GM18498 (cell line): Measurements from ENCODE around the gene DIS3L2.
"Not testable (repeated sequence)": the region's sequence is repeated elsewhere in the genome, so short reads cannot be mapped to it uniquely, and the experiment has no call there.

Source experiments
- ATAC-seq: cut with Tn5 transposase; IDR thresholded peaks from one replicate; pipeline ENCODE4 v1.9.1; 2021; ENCODE audit warnings: mild to moderate bottlenecking, moderate library complexity; ENCODE audit not compliant: unreplicated experiment

DIS3L2 gene

GRCh38 chr2:231928481-231928880 lies 33.0 kb upstream of the DIS3L2 start:
- ATAC-seq = no peak

GRCh38 chr2:231928901-231929725 lies 32.4 kb upstream of the DIS3L2 start:
- ATAC-seq = no peak

- ATAC-seq = no peak
These were observed 31.4 kb upstream of the DIS3L2 start for GRCh38 chr2:231929961-231930592.

GRCh38 chr2:231930593-231931281 lies 30.8 kb upstream of the DIS3L2 start:
- no peak for ATAC-seq

- ATAC-seq = no peak
These were observed 30.0 kb upstream of the DIS3L2 start for GRCh38 chr2:231931481-231931915.

GRCh38 chr2:231932711-231932970 lies 28.9 kb upstream of the DIS3L2 start:
- ATAC-seq = no peak

GRCh38 chr2:231932985-231933915 lies 28.3 kb upstream of the DIS3L2 start:
- no peak for ATAC-seq

- ATAC-seq = no peak
These were observed 27.6 kb upstream of the DIS3L2 start for GRCh38 chr2:231933916-231934401.

- ATAC-seq = no peak
These were observed 26.9 kb upstream of the DIS3L2 start for GRCh38 chr2:231934441-231935206.

GRCh38 chr2:231935207-231935524 lies 26.3 kb upstream of the DIS3L2 start:
- ATAC-seq = no peak

GRCh38 chr2:231935815-231936214 lies 25.7 kb upstream of the DIS3L2 start:
- ATAC-seq = no peak

- no peak for ATAC-seq
These were observed 25.0 kb upstream of the DIS3L2 start for GRCh38 chr2:231936491-231936890.

- no peak for ATAC-seq
These were observed 24.5 kb upstream of the DIS3L2 start for GRCh38 chr2:231937057-231937456.

- no peak for ATAC-seq
These were observed 22.5 kb upstream of the DIS3L2 start for GRCh38 chr2:231939022-231939421.

GRCh38 chr2:231940795-231941194 lies 20.7 kb upstream of the DIS3L2 start:
- ATAC-seq = no peak

GRCh38 chr2:231941673-231942072 lies 19.8 kb upstream of the DIS3L2 start:
- no peak for ATAC-seq

- ATAC-seq = no peak
These were observed 19.3 kb upstream of the DIS3L2 start for GRCh38 chr2:231942180-231942579.

- ATAC-seq = no peak
These were observed 15.2 kb upstream of the DIS3L2 start for GRCh38 chr2:231946241-231946814.

- ATAC-seq = not testable (repeated sequence)
These were observed 14.4 kb upstream of the DIS3L2 start for GRCh38 chr2:231947112-231947511.

- ATAC-seq = no peak
These were observed 13.8 kb upstream of the DIS3L2 start for GRCh38 chr2:231947694-231948093.
